Neural cell (in vitro differentiated cells): ENCODE measurements around the gene FAM174C.

ENCODE experiments used
- CTCF ChIP-seq: fragments of 450-650 bp; IDR thresholded peaks from 2 replicates; pipeline ENCODE4 v1.5.1; 2014; ENCODE audit warnings: antibody characterized with exemption, mild to moderate bottlenecking, moderate library complexity; ENCODE audit not compliant: poor library complexity, severe bottlenecking
- EP300 ChIP-seq: fragments of 450-650 bp; conservative IDR thresholded peaks from 2 replicates; pipeline ENCODE4 v1.6.1; 2014; ENCODE audit warnings: antibody characterized with exemption, mild to moderate bottlenecking, moderate library complexity; ENCODE audit not compliant: poor library complexity, severe bottlenecking
- EZH2 ChIP-seq: fragments of 200-600, 300-800 bp; shearing (Covaris generic), sonication (generic); IDR thresholded peaks from 2 replicates; pipeline ENCODE4 v1.6.1; 2014; ENCODE audit warnings: antibody characterized with exemption, low read length, borderline replicate concordance, mild to moderate bottlenecking; ENCODE audit not compliant: insufficient read depth, poor library complexity, severe bottlenecking
- MXI1 ChIP-seq: fragments of 450-650 bp; conservative IDR thresholded peaks from 2 replicates; pipeline ENCODE4 v1.6.1; 2014; ENCODE audit warnings: antibody characterized with exemption, mild to moderate bottlenecking; ENCODE audit not compliant: poor library complexity, severe bottlenecking
- POLR2AphosphoS5 ChIP-seq: IDR thresholded peaks from 2 replicates; pipeline ENCODE4 v1.6.1; 2012
- RAD21 ChIP-seq: fragments of 450-650 bp; conservative IDR thresholded peaks from 2 replicates; pipeline ENCODE4 v1.6.1; 2014; ENCODE audit warnings: antibody characterized with exemption, mild to moderate bottlenecking, moderate library complexity
- REST ChIP-seq: IDR thresholded peaks from 2 replicates; pipeline ENCODE4 v1.6.1; 2012; ENCODE audit warnings: borderline replicate concordance
- SMC3 ChIP-seq: fragments of 450-650 bp; conservative IDR thresholded peaks from 2 replicates; pipeline ENCODE4 v1.6.1; 2014; ENCODE audit warnings: antibody characterized with exemption, mild to moderate bottlenecking, moderate library complexity; ENCODE audit not compliant: poor library complexity

- TF ChIP-seq CTCF, result no peak
- TF ChIP-seq EZH2, result no peak
- no peak for TF ChIP-seq RAD21
- no peak for TF ChIP-seq REST
- no peak for TF ChIP-seq EP300
- TF ChIP-seq SMC3, result no peak
- no peak for TF ChIP-seq POLR2AphosphoS5
- TF ChIP-seq MXI1, result no peak
Measured at GRCh38 chr19:1322198-1322981, 47.1 kb downstream of the FAM174C start.
